ENCODE results near the gene GPX4.

DNA sequence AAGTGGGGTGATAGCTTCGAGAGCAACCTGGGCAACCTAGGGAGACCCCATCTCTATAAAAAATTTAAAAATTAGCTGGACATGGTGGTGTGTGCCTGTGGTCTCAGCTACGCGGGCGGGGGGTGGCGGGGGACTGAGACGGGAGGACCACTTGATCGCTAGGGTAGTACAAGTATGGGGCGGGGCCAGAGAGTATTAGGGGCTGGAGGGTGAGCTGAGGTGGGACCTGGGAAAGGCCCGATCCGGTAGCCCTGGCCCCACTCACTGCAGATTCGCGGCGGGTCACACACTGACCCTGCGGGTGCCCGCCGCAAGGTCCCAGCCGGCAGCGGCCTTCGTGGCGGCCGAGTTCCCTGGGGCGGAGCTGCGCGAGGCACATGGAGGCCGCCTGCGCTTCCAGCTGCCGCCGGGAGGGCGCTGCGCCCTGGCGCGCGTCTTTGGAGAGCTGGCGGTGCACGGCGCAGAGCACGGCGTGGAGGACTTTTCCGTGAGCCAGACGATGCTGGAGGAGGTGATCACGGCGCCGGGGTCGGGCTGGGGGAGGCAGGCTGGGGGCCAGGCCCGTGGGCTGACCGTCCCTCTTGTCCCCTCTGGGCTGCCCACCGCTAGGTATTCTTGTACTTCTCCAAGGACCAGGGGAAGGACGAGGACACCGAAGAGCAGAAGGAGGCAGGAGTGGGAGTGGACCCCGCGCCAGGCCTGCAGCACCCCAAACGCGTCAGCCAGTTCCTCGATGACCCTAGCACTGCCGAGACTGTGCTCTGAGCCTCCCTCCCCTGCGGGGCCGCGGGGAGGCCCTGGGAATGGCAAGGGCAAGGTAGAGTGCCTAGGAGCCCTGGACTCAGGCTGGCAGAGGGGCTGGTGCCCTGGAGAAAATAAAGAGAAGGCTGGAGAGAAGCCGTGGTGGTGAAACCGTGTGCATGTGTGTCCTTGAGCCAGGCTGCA, 38.9 kb upstream of the GPX4 start:
- TF ChIP-seq POLR2AphosphoS5 (IDR thresholded peaks at IDR 0.05; ENCODE audit: insufficient read depth, low read depth, low read length) (peak; percentile 52), MAX (IDR thresholded peaks at IDR 0.05; ENCODE audit: insufficient read depth, insufficient read length) (peak; percentile 69), JUN (IDR thresholded peaks at IDR 0.05; ENCODE audit: borderline replicate concordance, insufficient read depth, insufficient read length, low read depth) (no peak), CTCF (IDR thresholded peaks at IDR 0.05; ENCODE audit: extremely low read depth in 1 of 2, insufficient read depth in 1 of 2, low read depth in 1 of 2, low read length in 2 of 2) (peak; percentile 70 to 82), EZH2 (IDR thresholded peaks at IDR 0.05; ENCODE audit: borderline replicate concordance, low read depth, low read length, severe bottlenecking) (no peak), POLR2A (IDR thresholded peaks at IDR 0.05; ENCODE audit: low read depth, low read length) (no peak), FOS (IDR thresholded peaks at IDR 0.05; ENCODE audit: borderline replicate concordance, insufficient read depth, low read length) (no peak), MYC (IDR thresholded peaks at IDR 0.05; ENCODE audit: low read depth, low read length) (no peak)

Data from endothelial cell of umbilical vein (primary cell).